NCI-H1048 (cell line): ENCODE results near the gene TFEC.

Source experiments
- DNase-seq: peaks from one replicate; lab custom pipeline; 2025; lab: John Stamatoyannopoulos, UW

TFEC gene

GRCh38 chr7:115924411-115924810 is 106.2 kb downstream of the TFEC start:
- no peak for DNase-seq

- DNase-seq: no peak
Measured at GRCh38 chr7:115920367-115920766, 110.2 kb downstream of the TFEC start.

GRCh38 chr7:115914951-115915350 is 115.6 kb downstream of the TFEC start:
- DNase-seq: no peak

GRCh38 chr7:115911465-115911864 is 119.1 kb downstream of the TFEC start:
- no peak for DNase-seq

- no peak for DNase-seq
Measured at GRCh38 chr7:115910541-115911164, 119.9 kb downstream of the TFEC start.

GRCh38 chr7:115906731-115907130 is 123.8 kb downstream of the TFEC start:
- no peak for DNase-seq

GRCh38 chr7:115889669-115889984 is 140.9 kb downstream of the TFEC start:
- no peak for DNase-seq

GRCh38 chr7:115888981-115889668 is 141.4 kb downstream of the TFEC start:
- DNase-seq: no peak

- DNase-seq: no peak
Measured at GRCh38 chr7:115885550-115885949, 145.0 kb downstream of the TFEC start.
